Fibroblast of pulmonary artery (primary cell): ENCODE results near the gene SMC3.

Experiments
- DNase-seq: peaks from one replicate; pipeline ENCODE4 v3.0.0-alpha.2; 2010; ENCODE audit warnings: low read depth
- H3K4me3 ChIP-seq: replicated peaks from 2 replicates; pipeline ENCODE4 v1.5.1; 2011; ENCODE audit warnings: low read depth, mild to moderate bottlenecking, control low read depth, low read length, moderate library complexity
- TF ChIP-seq, protein P1 (sequence below): IDR thresholded peaks from 2 replicates; pipeline ENCODE4 v1.5.1; 2011; ENCODE audit warnings: mild to moderate bottlenecking, control low read depth, low read length, inconsistent platforms; ENCODE audit errors: missing control alignments

Gene SMC3

DNA sequence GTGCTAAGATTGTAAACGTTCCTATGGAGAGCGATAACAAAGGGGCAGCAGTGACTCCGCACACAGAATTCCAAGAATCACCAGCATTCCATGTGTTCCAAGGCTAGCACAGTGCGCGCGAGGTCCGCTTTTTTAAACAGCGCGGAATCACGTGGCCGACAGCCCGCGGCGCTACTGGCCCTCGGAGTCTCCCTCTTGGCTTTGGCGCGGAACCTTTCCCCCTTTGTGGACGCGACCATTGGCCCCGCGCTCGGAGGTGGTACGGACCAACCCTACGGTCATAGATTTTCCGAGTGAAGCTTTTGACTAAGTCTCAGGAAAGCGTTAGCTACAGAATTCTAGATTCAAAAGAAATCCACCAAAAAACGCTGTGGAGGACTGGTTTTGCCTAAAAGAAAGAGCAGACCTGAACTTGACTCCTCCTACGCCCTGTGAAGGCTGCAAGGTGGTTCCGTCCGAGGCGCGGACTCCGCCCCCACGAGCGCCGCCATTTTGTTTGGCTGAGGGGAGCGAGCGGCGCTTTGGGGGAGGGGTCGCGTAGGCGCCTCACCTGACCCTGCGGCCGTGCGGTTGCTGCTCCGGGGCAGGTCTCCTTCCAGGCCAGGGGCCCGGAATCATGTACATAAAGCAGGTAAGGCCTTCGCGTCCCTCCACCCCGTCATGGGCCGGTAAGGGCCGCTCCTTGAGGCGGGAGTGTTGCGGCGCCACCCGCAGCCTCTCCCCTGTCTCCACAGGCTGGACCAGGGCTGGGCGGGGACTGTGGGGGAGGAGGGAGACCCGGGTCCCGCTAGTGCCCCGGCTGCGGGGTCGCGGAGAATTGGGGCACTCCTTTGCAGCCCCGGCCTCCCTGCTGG is at the start of gene SMC3:
TSS of gene SMC3 (plus strand) at position 495 of the 854 bp plus-strand sequence. CDS start at position 617, 122 bp downstream.
- TF ChIP-seq, protein P1, sequence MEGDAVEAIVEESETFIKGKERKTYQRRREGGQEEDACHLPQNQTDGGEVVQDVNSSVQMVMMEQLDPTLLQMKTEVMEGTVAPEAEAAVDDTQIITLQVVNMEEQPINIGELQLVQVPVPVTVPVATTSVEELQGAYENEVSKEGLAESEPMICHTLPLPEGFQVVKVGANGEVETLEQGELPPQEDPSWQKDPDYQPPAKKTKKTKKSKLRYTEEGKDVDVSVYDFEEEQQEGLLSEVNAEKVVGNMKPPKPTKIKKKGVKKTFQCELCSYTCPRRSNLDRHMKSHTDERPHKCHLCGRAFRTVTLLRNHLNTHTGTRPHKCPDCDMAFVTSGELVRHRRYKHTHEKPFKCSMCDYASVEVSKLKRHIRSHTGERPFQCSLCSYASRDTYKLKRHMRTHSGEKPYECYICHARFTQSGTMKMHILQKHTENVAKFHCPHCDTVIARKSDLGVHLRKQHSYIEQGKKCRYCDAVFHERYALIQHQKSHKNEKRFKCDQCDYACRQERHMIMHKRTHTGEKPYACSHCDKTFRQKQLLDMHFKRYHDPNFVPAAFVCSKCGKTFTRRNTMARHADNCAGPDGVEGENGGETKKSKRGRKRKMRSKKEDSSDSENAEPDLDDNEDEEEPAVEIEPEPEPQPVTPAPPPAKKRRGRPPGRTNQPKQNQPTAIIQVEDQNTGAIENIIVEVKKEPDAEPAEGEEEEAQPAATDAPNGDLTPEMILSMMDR, result no peak
- peak; percentile 95 for DNase-seq
- H3K4me3 ChIP-seq, result peak within 1 kb of the TSS; percentile 72

DNA sequence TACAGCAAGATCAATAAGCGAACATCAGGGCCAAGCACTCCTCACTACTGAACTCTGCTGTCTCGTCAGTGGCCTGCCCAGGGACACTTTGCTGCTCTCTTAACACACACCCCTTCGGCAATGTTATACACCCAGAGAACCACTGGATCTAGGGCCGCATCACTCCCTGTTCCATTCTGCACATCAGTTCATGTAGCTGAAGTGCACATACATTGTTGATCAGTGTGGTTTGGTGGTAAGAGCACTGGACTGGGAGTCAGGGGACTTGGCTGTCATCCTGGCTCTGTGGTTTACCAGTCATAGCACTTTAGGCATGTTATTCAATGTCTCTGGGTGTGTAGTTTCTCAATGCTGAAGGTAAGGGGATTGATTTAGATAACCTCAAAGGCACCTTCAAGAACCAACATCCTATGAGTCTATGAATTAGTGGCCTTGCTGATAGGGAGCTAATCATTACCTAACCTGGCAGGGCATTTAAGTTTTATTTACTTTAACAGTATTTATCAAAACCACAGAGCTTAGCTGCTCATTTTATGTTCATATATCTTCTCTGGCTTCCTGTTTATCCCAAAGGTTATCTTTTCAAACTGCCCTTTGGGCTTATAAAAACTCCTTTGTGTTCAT is 45.0 kb upstream of the SMC3 start:
- DNase-seq, result peak; percentile 16
- no peak overlapping the region for H3K4me3 ChIP-seq
- TF ChIP-seq, protein P1, result no peak

DNA sequence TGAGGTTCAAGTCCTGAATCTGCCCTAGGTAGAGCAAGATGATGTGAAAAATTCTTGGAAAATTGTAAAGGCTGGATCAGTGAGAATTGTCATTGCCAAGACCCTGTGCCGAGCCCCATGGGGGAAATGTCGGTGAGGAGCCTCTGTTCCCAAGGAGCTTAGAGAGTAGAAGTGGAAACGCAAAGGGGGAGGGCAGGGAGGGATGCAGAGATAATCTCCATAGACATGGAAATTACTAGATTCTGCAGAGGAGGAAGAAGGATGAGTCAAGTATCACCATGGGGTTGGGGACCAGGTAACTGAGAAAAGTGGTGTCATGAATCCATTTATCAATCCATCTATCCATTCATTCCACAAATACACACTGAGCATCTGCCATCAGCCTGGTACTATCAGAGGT is 43.8 kb upstream of the SMC3 start:
- no peak overlapping the region for H3K4me3 ChIP-seq
- TF ChIP-seq, protein P1, result no peak
- DNase-seq, result no peak

DNA sequence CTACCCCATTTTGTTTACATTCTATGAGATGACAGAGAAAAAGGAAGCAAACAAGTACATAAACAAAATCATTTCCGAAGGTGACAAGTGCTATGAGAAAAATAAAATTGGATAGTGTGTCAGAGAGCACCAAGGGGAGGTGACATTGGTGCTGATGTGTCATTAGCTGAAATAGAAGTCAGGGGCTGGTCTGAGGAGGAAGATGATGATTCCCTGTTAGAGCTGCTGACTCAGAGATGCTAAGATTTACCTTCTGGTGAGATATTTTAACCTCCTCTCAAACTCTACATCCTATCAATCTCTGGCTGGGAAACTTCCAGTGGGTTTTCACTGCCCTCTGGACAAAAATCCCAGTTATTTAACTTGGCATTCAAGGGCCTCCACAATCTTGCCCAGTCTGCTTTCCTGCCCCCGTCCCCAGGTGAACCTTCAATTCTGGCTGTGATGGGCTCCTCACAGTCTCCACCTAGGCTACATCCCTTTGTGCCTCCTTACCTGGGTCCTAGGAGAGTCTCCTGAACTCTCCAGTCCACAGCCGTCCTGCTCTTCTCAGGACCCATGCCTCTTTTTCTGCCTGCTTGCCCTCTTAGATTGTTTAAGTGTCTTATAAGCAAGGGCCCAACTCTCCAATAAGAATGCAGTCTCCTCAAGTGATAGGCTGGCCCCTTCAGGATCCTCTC is 43.2 kb upstream of the SMC3 start:
- TF ChIP-seq, protein P1, result no peak
- no peak overlapping the region for H3K4me3 ChIP-seq
- DNase-seq, result no peak

DNA sequence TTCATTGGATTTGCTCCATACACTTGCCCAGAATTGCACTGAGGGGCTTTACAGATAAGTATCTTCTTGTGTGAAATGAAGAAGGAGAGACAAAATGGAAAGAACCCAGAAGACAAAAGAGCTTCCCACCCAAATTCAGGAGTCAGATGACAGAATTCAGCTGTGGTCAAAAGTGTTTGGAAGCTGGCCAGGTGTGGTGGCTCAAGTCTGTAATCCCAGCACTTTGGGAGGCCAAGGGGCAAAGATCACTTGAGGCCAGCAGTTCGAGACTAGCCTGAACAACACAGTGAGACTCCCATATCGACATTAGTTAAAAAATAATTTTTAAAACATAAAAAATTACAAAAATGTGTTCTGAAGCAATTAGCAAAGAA is 42.6 kb upstream of the SMC3 start:
- H3K4me3 ChIP-seq, result no peak overlapping the region
- TF ChIP-seq, protein P1, result no peak
- DNase-seq, result peak; percentile 16

DNA sequence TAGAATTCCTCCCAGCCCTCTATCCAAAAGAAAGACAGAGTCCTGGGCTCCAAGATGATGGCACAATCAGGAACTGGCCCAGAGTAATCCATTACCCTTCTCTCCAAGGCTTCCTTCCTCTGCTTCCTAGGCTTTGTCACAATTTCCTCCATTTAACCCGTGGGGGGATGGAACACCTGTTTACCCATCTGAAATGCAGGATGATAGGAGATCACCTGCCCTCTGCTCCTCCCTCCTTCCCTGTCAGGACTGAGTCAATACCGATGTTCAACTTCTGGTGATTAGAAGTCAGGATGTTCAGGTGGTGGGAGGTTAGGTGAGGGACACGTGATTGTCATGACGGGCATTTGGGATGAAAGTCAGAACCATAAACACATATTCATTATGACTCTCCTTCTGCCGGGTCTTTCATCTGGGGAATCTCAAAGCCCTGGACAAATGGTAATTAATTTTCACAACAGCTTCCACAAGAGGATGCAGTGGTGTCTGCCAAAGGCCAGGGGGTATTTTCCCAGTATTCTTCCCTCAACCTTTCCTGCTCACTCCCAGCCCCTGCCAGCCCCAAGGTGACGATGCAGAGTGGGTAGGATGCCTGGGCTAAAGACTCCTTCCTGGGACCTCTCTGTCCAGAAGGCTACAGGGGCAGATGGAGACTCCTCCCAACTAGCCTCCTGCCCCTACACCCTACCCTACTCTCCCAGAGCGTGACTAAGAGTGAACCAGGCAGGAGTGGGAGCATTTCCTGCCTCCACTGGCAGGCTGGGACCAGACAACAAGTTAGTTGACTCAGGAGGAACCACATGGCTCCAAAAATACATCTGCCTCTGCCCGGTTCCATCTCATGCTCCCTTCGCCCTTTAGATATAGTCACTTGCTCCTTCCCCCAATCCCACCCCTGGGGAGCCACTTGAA is 41.9 kb upstream of the SMC3 start:
- TF ChIP-seq, protein P1, result no peak
- no peak overlapping the region for H3K4me3 ChIP-seq
- DNase-seq, result peak; percentile 68
